GM18873 (cell line): ENCODE measurements around the gene EEF1AKMT2.
A peak's percentile ranks its signal among the peaks of the same experiment; 100 is the strongest.

Experiments used
- ATAC-seq: cut with Tn5 transposase; IDR thresholded peaks from one replicate; pipeline ENCODE4 v1.9.1; 2021; ENCODE audit warnings: mild to moderate bottlenecking, moderate library complexity, moderate number of reproducible peaks; ENCODE audit not compliant: unreplicated experiment, low FRiP score

Gene EEF1AKMT2

DNA sequence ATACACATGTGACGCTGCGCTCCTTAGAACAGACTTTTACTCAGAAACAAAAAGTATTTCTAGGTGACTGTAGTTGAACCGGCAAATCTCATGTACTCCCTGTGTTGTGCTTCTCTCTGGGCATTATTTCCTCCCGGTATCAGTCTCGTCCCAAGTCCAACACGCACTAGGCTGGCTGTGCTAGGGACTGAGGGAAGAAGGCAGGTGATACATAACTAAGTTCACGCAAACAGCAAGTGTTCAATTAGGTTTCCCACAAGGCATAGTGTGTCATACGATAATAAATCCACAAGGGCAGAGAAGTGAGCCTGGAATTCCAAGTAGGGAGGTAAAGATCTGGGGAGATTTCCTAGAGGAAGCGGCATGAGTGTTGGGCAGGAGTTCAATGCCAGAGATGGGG is 67.9 kb downstream of the EEF1AKMT2 start:
- ATAC-seq = no peak

DNA sequence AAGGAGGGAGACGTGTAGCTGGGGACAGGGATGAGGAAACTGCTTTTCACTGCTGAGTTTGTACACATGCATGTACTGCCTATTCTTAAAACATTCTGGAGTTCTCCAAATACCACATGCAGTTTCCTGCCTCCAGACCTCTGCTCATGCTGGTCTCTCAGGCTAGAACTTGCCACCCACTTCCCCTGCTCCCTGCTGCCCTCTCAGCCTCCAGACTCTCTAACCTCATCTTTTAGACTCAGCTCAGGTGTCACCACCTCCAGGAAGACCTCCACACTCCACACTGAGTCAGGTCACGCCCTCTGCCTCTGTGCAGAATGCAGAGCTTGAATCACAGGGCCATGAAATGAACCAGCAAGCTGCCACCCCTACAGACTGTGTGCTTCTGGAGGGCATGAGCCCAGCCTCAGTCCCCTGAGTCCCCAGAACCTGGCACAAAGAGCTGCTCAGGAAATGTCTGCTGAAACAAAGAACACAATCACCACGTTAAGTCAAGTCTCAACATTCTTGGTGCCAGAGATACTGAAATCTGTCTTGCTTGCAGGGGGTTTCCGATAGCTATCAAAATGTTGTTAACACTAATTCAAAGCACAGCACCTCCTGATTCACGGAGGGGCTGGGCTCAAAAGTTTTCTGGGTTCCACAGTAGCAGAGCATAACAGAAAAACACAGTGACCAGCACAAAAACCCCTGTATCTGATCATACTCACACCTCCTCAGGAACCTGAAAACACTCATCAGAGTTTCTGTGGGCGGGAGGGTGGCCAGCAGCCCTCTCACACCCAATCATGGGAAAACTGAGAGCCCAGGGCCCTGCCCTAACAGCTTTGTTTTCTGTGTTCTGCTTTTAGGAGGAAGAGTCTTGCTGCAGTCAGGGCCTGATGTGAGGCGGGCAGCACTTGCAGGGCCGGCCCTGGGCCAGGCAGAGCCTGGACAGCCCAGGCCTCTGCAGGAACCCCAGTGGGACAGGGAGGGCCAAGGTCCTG is 68.6 kb downstream of the EEF1AKMT2 start:
- ATAC-seq = peak; percentile 67

DNA sequence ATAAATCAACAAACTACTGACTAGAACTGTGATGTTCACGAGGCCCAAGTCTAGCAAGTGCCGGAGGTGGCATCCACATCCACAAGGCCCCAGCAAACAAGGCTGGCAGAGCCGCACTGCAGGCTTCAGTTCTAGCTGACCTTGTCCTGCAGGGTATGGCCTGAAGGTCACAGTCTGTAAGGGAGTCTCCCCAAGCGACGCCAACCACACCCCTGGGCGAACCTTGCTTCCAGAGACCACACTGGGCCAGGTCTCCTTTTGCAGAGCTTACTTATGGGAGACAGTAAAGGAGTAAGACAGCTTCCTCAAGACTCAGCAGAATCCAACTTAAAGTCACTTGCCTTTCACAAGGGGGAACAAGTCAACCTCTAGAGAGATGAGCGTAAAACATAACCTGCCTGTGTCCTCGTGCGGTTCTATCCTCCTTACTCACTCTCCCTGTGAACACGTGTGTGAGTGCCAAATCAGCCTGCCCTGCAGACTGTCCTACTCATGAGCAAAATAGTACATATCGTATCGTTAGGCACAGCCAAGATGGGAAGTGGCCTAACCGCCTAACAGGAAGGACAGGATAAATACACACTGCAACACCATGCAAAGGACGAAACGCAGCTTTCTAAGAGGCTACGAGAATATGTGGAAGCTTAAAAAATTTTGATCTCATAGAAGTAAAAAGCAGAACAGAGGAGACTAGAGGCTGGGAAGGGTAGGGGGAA is 70.2 kb downstream of the EEF1AKMT2 start:
- no peak for ATAC-seq

DNA sequence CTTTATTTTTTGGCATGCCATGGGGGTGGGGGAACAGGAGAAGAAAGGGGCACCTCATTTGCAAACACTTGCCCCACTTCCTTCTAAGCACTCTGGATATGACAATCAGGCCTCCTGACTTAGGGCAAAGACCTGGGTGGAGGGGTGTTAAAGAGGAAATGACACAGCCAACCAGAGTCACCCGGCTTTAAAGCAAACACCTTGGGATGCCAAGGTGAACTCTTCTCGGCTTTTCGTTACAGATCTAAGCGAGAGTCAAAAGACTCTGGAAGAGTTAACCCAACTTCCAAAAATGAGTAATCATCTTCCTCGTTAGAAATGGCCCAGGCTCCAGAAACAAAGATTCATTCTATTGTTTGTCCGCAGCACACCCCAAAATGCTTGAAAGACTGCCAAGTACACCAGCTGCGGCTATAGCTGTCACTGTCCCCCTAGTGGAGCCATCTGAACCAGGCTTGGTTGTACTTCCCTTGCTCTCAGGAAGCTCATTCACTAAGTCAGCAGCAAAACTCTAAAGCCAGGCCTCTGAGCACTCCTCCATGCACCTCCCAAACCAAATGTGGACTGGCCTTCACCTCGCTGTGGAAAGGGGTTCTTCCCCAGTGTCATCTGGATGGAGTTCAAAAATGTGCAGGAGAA is 72.4 kb downstream of the EEF1AKMT2 start:
- peak; percentile 32 for ATAC-seq

DNA sequence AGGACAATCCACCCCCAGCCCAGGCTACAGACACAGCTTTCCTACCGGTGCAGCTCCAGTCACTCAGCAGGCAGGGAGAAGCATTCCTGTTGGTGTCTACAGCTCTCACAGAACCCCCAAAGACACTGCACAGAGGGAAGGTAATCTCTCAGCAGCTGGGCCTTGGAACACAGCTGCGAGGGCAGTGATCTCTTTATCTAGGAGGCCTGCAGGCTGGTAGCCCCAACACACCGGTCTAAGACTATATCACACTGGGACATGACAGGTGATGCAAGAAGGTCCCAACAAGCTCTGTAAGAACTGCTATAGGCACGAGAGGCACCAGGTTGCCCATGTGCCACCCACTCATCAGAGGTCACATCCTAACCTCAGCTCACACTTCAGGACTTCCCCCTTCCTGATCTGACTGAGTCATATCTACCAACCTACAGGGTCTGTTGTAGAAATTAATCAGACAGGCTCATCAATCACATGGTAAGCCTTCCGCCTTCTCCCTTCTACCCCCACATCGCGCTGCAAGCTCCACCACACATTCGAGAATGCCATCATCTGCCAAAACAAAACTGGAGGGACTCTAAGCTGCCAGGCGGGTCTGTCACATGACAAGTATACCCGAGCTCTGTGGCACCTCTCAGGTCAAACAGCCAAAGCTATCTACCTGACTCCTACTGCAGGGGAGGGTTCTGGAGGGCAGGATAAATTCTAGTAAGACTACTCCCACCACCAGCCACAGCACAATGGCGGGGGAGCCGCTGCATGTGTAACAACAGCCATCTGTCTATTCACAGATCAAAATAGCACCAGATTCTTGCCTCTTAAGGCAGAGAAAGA is 73.6 kb downstream of the EEF1AKMT2 start:
- ATAC-seq = peak; percentile 59

DNA sequence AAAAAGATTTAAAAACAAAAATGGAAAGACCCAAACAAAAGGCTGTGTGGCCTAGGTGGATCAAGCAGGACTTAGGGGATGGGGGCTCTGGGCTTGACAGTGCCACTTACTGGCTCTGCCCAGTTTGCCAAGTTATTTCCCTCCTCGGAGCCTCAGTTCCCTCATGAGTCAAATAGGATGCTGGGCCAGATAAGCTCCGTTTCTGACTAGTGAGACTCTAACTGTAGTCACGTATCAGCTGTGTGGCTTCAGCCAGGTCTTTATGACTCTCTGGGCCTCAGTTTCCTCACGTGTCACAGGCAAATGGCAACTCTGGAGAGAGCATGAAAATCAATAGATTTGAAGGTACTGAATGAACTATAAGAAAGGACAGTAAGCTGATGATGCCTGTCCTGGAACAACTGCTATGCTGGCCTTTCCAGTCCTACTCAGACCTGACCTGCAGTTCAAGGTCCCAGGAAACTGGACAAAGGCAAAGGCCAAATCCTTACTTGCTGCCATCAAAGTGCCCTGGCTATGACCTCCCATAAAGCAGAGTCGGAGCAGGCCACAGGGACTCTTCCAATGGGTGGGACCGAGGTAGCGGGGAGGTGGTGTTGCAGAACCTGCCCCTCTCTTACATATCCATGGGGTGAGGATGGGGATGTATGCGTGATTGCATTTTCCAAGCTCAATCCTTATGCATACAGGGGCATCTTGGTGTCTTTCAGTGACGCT is 74.5 kb downstream of the EEF1AKMT2 start:
- no peak for ATAC-seq

DNA sequence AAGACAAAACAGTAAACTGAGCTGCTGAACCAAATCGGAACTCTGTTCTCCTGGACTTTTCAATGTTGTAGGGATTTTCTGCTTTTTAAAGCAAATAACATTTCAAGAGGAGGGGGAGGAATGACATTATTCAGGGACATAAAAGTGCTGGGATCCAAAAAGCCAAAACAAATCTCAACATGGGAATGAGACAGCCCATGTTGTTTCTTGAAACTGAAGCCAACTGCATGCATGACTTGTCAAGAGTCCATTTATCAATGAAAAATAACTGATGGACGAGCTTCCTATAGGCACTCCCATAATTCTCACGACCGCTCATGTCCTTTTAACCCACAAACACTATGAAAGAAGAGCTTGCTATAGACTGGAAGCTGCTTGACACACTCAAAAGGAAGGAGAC is 75.3 kb downstream of the EEF1AKMT2 start:
- no peak for ATAC-seq

DNA sequence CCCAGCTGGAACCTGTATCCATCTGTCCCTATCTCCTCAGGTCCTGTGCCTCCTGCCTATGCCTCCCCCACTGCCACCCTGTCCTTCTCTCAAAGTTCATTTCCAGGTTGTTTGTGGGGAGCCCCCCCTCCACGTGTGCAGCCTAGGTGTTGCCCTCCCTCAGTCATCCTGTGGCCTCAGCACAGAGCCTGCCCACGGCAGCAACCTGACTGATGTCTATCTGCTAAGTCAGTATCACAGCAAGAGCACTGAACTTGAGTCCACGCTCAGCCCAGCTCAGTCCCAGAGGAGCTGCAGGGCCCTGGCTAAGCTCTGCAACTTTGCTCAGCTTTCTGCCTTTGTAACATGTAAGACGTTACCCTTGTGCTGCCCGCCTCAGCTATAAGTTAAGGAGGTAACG is 76.2 kb downstream of the EEF1AKMT2 start:
- ATAC-seq = no peak

DNA sequence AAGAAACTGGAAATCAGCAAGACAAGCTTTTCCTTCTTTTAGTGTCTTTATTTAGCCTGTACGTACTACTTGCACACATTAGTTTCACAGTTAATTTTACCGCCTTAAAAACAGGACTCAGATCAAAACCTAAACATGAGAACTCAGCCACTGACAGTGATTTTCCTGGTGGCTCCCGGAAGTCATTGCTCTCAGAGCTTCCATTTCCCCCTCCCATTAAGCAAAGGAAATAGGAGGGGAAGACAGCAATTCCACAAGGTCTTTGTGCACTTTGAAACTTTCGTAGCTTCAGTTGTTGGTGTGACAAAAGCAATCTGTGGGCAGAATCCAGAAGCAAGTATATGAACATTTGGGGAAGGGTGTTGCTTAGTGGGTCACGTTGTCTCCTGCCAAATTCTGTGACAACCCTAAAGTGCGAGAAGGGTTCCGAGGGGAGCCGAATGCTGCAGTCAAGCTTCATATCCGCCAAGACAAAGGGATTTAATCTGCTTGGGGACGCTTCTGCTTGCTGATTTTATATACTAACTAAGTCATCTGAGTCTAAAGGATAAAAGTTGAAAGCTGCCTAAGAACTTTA is 77.9 kb downstream of the EEF1AKMT2 start:
- ATAC-seq = no peak

DNA sequence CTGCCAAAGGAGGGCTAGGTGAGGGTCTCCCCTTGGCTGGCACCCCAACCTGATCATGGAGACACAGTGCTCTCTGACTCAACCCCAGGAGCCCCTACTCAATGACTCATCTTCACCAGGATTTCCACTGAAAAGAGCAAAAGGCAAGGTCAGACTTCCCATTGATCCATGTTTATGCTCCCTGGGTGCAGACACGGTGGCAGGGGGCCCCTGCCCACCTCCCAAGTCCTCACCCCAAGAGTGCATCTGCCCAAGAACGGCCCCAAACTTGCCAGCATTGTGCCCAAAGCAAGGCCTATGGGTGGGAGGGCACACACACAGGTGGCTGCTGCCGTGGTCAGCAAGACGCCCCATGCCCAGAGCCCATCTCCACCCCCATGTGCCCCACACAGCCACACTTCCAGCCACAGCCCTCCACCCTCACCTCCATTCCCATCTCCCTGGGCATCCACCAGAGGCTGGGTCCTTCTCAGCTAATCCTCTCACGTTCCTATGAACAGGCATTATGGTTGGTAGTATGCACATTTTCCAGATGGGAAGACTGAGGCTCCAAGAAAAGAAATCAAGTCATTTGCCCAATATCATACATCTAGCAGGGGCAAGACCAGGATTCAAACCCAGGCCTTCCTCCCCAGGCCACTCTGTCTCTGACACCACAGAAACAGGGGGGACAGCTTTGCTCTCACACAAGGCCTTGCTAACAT is 78.8 kb downstream of the EEF1AKMT2 start:
- ATAC-seq = no peak

DNA sequence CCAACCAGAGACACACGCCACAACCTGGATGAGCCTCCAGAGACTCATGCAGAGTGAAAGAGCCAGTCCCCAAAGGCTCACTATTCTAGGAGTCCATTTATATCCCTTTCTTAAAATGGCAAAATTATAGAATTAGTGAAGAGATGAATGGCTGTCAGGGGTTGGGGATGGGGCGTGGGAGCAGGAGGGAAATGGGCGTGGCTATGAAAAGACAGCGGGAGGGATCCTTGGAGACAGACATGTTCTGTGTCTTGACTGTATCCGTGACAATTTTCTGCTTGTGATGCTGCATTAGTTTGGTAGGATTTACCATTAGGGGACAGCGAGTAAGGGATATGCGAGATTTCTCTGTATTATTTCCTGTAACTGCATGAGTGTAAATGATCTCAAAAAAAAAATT is 80.5 kb downstream of the EEF1AKMT2 start:
- no peak for ATAC-seq

DNA sequence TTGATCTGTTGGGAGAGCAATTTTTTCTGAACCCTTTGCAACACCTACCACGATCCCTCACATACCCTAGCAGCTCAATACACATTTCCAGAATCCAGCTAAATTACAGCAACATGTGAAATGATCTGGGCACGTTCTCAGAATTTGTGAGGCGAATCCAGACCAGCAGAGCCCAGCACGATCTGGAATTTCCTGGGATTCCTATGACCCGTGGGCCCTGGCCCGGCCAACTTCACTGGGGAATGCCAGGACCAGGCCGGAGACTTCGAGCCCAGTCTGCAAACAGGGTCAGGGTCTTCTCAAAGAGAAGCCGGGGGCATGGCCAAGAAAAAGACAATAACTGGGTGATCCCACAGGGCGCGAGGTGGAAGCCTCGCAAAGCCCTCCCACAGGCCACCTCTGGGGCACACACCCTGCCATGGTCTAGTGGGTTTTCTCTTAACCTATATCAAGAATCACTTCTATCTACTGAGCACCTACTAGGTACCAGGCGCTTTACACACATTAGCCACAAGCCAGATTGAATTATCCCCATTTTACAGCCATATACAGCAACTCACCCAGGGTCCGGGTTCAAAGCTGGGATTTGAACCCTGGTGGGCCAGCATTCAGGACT is 81.3 kb downstream of the EEF1AKMT2 start:
- no peak for ATAC-seq

DNA sequence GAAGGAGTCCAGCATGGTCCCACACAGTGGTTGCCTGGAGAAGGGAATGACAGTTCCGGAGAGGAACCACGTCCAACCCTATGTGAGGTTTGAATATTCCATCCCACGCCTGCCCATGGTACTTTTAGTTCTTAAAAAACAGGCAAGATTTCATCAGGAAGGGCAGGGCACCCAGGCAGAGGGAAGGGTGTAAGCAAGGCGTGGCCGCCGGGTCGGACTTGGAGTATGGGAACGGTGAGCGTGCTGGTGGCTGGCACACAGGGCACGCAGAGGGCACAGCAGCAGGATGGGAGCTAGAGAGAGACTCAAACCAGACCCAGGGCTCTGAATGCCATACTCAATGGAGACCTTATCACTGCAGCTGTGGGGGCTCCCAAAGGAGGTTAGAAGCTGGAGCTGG is 81.8 kb downstream of the EEF1AKMT2 start:
- no peak for ATAC-seq

DNA sequence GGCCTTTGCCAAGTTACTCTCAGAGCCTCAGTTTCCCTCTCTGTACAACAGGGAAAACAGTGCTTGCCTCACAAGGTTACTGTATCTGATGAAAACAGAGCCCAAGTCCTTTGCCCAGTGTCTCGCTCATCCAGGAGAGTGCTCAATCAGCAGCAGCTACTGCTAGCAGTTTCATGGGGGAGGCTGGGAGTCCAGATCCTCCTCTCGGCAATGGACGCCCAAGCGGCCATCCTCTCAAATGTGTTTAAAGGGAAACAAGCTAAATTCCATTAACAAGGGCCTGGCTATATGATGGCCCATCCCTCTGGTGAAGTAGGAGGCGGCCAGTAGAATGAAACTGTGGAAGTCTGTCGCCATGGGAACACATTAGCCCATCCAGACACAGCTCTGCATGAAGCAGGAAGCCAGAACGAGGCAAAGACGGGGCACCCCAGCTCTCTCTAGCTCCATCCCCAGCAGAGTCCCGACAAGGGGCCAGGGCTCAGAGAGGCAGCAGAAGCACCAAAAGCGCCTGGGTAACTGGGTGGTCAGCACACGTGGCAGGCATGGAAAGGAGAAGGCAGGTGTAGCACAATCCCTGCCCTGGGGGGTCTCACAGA is 82.7 kb downstream of the EEF1AKMT2 start:
- ATAC-seq = no peak

DNA sequence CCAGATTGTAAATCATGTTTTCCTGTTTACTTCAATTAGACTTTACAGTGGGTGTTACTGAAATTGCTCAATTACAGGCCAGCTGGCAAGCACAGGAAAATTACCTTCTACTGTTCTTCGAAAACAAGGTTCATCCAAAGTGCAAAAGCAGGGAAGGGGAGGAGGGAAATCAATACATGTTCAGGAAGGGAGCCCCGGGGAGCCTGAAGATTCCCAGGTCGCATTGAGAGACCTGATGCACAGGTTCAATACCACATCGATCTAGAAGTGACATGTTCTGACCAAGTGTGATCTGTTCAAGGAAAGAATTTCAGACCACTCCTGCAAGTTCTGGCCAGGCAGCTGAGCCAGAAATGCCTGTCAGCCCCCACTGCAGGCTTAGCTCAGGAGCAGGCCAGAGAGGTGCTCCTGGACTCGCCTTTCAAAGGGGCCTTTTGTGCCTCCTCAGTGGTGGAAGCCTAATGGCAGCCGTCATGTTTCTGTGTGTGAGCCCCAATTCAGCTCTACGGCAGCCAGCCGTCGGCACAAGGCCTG is 83.4 kb downstream of the EEF1AKMT2 start:
- no peak for ATAC-seq
